ENCODE results near the gene TMEM259.
"Not testable (repeated sequence)": the region's sequence is repeated elsewhere in the genome, so short reads cannot be mapped to it uniquely, and the experiment has no call there.

Gene TMEM259

DNA sequence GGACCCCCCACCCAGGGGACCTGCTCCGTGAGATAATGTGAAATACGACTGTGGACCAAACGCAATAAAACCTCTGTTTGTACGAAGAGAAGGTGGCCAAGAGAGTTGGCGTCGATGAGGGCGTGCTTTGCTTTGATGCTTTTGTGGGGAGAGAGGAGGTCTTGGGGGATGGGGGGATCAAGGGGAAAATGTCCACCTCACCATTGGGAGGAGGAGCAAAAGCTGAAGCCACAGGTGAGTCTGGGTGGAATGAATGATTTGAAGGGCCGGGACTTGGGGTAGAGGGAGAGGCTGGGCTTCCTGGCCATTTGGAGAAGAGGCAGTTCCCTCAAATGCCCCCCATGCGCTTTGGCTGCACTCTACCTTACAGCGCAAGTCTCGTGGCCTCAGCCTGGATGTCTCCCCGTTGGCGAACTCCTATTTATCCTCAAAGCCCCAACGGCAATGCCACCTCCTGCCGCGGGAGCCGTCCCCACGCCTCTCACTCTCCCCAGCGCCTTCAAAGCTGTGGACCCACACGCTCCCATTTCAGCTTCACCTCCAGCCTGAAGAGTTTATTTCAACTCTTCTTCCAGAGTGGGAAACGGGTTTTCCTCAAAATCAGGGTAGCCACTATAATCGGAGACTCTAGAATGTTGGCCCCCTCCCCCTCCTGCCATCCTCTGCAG is 18.2 kb upstream of the TMEM259 start:
- DNase-seq, result no peak

DNA sequence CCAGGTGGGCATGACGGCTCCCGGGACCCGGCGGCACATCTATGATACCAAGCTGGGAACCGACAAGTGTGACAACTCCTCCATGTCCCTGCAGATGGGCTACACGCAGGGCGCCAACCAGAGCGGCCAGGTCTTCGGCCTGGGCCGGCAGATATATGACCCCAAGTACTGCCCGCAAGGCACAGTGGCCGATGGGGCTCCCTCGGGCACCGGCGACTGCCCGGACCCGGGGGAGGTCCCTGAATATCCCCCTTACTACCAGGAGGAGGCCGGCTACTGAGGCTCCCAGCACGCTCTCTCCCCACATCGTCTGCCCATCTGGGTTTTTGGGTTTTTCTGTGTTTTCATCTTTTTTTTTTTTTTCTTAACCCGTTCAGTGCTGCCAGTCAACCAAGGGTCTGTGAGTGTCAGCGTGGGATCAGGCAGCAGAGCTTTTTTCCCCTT is 16.7 kb upstream of the TMEM259 start:
- DNase-seq, result no peak

DNA sequence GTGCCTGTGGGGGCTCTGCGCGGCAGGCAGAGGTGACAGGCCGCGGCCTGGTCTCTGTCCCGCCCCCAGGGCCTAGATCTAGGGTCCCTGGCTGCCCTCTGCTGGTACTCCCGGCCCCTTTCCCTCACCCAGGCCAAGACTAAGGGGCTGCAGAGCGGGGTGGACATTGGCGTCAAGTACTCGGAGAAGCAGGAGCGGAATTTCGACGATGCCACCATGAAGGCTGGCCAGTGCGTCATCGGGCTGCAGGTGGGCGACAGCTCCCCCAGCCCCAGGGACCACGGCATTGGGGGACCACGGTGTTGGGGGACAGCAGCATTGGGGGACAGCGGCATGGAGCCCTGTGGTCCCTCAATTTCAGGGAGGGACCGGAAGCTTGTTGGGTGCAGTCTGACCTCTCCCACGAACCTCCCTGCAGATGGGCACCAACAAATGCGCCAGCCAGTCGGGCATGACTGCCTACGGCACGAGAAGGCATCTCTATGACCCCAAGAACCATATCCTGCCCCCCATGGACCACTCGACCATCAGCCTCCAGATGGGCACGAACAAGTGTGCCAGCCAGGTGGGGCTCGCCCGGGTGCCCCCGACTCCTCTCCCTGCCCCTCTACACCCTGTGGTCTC is 15.2 kb upstream of the TMEM259 start:
- DNase-seq, result peak; percentile 21

DNA sequence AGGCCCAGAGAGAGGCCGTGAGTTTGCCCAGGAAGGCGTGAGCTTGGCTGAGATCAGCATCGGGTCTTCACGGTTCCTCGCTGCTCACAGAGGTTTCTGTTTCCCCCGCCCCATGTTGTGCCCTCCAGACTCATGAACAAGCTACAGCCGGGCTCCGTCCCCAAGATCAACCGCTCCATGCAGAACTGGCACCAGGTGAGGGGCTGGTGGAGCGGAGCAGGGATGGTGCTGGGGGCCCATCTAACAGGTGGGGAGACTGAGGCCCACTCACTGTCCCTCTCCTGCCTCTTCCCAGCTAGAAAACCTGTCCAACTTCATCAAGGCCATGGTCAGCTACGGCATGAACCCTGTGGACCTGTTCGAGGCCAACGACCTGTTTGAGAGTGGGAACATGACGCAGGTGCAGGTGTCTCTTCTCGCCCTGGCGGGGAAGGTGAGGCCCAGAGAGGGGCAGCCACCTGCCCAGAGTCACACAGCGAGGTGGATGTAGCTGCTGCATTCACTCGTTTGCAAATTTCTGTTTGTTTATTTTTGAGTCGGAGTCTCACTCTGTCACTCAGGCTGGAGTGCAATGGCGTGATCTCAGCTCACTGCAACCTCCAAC is 11.4 kb upstream of the TMEM259 start:
- DNase-seq, result no peak

DNA sequence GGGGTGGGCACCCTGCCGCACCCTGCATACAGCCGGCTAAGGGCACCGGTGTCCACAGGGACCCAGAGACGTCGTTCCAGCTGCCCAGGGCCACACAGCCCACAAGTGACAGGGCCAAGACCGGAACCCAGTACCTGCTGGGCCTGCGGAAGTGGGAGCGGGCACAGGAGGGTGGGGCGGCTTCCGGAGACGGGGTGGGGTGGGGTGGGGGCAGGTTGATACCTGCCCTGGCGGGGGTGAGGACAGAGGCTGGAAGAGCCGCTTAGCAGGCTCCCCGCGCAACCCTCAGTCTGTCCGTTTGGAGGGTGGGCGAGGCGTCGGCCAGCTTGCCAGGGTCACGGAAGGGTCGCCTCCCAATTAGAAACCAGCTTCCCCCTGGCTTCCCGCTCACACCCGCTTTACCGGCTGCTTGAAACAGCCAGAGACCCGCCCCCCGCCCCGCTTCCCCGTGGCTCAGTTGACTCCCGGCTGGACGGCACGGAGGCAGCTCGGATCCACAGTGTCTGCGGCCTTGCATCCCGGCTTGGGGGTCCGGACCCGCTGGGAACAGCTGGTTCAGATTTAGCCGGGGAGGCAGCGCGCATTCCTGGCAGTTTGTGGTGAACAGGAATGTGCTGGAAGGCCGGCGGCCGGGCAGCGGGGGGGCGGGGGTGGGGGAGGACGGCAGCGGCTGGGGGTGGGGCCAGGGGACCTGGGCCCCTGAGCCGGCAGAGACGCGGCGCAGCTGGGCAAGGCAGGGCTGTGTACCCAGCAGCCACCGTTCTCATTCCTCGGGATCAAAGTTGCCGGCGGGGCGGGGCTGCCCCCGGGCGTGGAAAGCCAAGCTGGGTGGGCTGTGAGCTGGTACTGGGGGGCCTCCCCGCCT is 7.4 kb upstream of the TMEM259 start:
- peak; percentile 60 for DNase-seq

DNA sequence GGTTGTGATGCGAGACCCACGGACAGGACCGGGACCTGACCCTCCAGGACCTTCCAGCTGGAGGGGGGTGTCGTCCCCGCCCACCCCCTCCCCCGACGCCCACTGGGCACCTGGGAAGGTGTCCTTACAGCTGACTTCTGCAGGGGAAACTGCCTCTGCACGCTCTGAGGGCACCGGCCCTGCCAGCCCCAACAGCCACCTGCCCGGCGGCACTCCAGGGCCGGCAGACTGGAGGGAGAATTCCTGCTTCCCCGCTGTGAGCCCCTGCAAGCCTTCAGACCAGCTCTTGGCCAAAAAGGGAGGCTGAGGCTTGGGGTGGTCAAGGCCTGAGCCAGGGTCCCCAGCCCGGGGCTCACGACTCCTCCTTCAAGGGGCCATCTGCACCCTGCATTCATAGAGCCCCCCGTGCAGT is 6.7 kb upstream of the TMEM259 start:
- no peak for DNase-seq

DNA sequence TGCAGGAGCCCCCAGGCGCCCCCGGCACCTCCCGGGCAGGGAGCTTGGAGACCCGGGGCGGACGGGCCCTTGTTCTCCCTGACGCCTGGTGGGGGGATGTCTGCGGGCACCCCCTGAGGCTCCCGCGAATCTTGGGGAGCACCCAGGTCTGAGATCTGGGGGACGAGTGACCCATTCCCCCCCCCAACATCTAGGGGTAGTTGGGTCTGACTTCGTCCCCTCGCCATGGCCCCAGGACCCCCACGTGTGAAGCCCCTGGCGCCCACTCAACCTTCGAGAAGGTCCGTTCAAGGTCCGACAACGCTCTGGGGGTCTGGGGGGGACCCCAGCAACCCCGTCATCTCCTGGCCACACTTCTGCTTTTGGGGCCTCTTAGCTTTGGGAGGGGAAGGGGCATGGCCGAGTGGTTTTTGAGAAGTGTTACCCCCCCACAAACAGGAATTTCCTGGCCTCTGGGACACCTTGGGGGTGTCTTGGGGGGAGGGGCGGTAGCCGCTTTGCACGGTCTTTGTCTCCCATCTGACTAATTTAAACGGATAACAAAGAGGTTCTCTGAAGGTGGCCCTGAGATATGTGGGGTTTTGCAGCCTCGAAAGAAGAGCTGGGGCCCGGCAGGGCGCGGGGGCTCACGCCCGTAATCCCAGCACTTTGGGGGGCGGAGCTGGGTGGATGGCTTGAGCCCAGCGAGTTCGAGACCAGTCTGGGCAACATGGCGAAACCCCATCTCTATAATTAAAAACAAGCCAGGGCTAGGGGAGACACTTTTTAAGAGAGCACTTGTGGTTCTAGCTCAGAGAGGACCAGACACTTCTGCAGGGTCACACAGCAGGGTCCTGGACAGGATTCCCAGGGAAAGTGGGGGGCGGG is 6.1 kb upstream of the TMEM259 start:
- DNase-seq, result no peak

DNA sequence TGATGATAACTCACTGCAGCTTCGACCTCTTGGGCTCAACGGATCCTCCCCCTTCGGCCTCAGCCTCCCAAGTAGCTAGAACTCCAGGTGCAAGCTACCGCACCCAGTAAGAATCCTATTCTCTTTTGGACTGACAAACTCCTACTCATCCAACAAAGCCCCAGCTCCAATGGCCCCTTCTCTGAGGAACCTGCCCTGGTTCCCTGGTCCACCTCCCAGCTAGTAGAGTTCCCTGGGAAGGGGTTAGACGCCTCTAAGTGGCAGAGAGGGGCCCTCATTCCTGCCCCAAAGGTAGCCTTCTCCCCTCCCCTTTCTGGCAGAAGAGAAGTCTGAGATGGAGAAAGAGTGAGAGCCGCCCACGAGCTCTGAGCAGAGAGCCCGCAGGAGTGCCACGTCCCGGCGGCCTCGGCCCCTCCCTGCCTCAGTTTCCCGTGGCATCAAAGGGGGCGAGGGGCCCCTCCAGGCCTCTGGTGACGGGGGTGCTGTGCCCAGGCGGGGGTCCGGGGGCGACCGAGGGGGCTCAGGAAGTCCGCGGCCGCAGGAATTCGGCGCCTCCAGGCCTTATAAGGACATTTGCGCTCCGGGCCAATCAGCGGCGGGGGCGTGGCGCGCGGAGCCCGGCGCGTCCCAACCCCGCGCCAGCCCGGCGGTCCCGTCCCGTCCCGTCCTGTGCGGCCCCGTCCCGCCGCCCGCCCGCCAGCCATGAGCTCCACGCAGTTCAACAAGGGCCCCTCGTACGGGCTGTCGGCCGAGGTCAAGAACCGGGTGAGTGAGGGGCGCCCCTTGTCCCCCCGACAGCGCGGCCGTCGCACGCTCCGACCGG is 5.2 kb upstream of the TMEM259 start, which contains the start of gene CNN2:
Gene CNN2 (plus strand): TSS at position 649 of the 823 bp plus-strand sequence. CDS start 54 bp downstream, at position 703.
- peak; percentile 58 for DNase-seq

DNA sequence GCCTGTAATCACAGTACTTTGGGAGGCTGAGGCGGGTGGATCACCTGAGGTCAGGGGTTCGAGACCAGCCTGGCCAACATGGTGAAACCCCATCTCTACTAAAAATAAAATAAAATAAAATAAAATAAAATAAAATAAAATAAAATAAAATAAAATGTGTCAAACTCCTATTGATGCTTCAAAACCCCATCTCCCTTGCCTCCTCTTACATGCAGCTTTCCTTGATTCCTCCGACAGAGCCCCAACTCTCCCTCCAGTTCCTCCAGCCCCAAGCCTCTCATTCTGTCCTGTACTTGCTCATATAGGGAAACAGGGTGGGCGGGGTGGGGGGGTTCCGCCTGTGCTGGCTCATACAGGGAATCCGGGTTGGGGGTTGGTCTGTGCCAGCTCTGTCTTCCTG is 4.2 kb upstream of the TMEM259 start:
- not testable (repeated sequence) for DNase-seq

DNA sequence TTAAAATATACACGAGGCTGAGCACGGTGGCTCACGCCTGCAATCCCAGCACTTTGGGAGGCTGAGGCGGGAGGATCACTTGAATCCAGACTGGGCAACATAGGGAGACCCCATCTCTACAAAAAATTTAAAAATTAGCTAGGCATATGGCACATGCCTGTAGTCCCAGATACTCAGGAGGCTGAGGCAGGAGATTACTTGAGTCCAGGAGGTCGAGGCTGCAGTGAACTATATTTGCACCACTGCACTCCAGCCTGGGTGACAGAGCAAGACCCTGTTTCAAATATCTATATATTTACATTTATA is 2.9 kb upstream of the TMEM259 start:
- not testable (repeated sequence) for DNase-seq

DNA sequence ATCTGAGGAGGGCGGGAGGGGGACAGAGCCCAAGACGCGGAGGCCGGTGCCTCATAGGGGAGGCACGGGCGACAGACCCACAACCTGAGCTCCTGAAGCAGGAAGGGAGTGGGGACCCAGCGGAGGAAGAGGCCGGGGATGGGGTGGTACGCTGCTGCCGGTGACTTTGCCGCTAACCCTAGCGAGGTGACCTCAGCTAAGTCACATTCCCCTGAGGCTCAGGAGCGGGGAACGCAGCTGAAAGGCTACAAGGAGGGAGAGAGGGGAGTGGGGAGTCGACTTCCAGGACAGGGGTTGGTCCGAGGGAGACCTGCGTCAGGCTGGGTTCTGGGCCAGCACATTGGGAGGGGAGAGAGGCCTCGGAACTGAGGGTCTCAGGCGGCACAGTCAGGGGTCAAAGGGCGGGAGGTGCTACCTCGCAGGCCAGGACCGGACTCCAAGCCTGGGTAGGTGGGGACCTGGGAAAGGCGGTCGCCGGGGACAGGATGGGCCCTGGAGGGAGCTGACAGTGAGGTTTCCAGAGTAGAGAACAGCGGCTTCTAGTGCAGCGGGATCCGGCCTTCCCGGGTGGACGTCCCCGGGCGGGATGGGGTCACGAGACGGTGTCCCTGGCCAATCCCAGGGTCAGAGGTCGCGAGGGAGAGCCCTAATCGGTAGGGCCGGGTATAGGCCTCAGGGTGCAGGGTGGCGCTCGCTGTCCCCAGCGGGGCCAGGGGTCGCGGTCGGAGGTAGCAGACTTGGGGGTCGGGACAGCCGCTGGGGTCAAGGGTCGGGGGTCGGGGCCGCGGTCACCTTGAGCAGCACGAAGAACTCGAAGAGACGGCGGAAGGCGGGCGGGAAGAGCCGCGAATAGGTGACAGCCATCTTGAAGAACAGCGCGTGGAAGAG is 699 bp downstream of the TMEM259 start:
- DNase-seq, result no peak

DNA sequence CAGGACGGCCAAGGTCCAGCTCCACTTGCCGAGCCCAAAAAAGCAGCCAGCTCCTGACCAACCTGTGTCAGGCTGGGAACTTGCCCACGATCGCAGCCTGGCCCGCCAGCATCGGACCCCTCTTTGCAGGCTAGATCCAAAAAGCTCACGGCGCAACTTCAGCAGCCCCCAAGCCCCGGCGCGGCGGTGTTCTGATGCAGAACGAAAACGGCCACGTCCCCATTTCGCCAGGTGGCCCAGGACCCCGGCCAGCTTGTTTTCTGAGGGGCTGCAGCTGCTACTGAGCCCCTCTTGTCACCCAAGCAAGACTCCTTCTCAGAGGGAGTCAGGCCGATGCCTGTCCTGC is 1.3 kb downstream of the TMEM259 start:
- DNase-seq, result no peak

DNA sequence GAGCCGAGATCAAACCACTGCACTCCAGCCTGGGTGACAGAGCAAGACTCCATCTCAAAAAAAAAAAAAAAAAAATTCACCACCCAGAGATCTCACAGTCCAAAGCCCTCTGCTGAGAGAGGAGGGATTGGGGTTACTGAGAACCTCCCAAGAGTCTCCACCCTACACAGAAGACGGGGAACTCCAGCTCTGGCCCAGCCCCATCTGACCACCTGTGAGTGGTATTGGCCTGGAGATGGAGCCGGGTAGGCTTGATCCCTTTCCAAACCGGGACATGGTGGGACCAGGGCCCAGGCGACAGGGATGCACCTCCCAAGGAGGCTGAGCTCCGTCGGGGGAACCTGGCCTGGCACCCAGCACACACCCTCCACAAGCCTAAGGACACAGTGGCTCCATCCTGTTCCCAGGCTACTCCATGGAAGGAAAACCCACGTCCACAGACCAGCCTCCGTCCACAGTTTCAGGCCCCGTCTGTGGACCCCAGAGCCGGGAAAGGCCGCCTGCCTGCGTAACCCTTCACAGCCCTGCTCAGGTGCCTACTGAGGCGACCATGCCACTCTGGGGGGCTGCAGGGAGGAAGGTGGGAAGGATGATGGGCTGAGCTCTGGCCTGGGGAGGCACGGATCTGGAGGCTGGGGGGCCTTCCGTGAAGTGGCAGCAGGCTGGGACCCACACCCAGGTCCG is 1.8 kb downstream of the TMEM259 start:
- no peak for DNase-seq

DNA sequence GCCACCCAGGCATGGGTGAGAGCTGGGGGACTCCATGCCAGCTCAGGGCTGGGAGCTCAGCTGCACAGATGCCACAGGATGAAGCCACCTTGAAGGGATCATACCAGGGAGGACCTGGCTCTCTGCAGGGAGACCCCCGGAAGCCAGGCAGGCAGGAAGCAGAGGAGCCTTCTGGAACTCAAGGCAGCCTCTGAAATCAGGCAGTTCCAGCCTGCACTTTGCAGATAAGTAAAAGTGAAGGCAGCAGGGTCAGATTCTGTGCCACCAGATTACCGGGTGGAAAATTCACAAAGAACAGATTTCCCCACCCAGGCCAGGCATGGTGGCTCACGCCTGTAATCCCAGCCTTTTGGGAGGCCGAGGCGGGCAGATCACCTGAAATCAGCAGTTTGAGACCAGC is 2.5 kb downstream of the TMEM259 start:
- DNase-seq, result no peak

DNA sequence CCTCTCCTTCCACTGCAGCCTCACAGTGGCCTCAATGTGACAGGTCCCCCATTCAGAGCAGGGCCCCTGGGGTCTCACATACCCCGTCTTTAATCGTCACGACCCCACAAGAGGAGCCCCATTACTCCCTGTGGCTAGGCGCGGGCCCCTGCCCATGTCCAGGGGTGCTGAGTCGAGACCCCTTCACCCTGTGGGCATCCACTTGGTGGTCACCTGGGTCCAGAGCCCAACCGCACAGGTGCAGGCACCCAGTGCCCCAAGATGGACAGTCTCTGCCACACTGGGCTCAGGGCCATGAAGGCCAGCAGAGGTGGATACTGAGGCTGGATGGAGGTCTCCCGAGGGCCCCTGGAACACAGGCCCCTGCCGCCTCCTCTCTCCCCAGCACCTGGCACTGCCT is 3.0 kb downstream of the TMEM259 start:
- no peak for DNase-seq

DNA sequence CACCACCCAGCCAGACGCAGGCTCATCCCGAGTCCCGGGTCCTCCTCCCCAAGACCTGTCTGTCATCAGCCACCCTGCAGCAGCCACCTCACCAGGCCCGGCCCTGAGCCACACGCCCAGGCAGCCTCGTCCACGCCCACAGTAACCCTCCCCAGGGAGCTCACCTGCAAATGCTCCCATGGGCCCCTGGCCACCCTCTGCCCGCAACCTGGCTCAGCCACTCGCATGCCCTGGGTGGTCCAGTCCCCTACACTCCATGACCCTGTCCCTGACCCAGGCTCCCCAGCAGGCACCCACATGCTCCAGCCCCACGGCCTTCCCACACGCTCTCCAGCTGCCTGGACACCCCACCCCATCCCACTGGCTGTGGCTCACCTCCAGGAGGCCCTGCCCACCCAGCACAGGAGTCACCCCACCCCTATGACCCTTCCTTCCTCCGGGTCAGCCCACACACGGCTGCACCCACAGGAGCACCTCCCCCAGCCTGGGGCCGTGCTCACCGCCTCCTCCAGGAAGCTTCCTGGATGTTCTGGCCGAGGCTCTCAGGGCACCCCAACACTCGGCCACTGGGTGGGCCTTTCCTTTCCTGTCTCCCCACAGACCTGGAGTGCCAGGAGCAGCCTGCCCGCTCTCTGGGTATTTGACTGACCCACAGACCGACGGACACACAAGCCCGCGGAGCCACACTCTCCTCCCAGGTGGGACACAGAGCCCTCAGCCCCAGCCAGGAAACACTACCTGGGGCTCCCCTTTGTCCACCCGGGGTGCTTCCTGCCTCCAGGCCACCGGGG is 3.6 kb downstream of the TMEM259 start:
- DNase-seq, result no peak

DNA sequence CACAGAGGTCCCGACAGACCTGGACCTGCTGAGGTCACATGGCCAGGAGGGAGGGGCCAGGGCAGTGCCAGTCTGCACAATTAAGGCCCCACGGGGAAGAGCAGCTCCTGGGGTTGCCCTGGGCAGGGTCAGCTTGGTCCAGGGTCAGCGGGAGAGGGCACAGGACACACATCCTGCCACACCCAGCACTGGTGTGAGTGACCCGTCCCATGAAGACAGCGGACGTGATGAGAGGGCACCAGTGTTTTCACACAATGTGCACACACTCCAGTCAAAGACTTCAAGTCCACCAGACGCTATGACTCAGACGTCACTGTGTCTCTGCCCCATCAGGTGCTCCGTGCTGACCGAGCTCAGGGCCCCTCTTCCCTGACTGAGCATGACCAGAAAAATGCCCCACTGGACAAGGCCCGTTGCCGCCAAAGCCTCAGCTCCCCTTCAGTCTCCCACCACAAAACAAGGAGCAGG is 4.2 kb downstream of the TMEM259 start:
- no peak for DNase-seq

DNA sequence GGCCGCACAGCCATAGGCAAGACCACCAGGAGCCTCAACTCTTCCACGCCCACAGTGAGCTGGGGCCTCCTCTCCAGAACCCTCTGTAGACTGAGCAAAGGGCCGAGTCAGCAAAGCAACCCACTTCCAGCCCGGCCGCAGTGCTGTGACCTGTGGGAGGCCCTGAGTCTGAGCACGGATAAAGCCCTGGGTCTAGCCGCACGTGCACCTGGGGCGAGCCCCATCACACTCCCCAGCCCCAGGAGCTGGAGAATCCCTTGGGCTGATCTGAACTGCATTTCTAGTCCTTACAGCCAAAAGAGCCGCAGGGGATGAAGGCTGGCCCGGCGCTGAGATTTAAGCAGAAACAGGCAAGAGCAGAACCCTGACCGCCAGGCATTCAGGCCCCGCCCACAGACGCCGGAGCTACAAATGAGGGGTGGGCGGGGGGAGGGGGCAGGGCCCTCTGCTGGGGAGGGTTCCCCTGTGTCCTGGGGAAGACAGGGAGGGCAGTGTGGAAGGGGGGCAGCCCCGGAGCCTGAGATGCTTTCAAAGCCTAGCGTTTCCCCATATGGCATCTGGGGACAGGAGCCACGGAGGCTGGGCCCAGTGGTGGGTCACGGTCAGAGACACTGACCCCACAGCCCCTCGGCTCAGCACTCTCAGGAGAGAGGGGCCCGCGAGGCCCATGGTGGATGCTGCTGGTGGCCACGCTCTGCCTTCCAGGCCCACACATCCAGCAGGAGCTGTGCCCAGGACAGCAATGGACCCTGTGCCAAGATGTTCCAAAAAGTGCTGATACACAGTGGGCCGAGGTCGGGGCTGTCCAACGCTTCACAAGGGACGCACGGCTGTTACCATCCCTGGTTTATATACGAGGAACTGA is 4.9 kb downstream of the TMEM259 start:
- DNase-seq, result no peak
